ENCODE measurements around the gene TLX3. TPM values are rescaled to one million over a fixed set of nuclear protein-coding genes. Genes with fewer than 3 reads are reported as not detected.

TLX3 gene
- total and polyA plus RNA-seq, 3 donors from 2014 or later: 0.21 TPM; not detected in 2

- Histone ChIP-seq H3K4me3 (no peak overlapping the region), H3K36me3 (ENCODE audit: low read depth, missing control alignments) (no peaks in the 10 kb centered on the region), H3K4me1 (no peaks in the 10 kb centered on the region), H3K27me3 (no peaks in the 10 kb centered on the region), H3K27ac (no peak overlapping the region), H3K9me3 (no peaks in the 10 kb centered on the region)
- intact Hi-C loops (cut with DNase I; ENCODE audit: low total_unique reads): no loop called here
- no peak for DNase-seq
- WGBS, 2 donors: 90 to 91% methylated on average over 2 of the region's 2 CpGs
- TF ChIP-seq POLR2A (IDR thresholded peaks at IDR 0.05) (no peak), CTCF (IDR thresholded peaks at IDR 0.05) (no peak)
Measured at GRCh38 chr5:171264843-171265242, 44.2 kb upstream of the TLX3 start.

GRCh38 chr5:171268700-171269620, 40.1 kb upstream of the TLX3 start:
- intact Hi-C loops (cut with DNase I; ENCODE audit: low total_unique reads): no loop called here
- no peak for TF ChIP-seq CTCF (IDR thresholded peaks at IDR 0.05)
- no peak for TF ChIP-seq POLR2A (IDR thresholded peaks at IDR 0.05)
- H3K27me3 ChIP-seq: no peaks in the 10 kb centered on the region

GRCh38 chr5:171269717-171270116, 39.3 kb upstream of the TLX3 start:
- H3K27ac ChIP-seq: no peak overlapping the region
- no peaks in the 10 kb centered on the region for H3K4me1 ChIP-seq
- H3K9me3 ChIP-seq: no peaks in the 10 kb centered on the region
- DNase-seq: no peak
- H3K4me3 ChIP-seq: no peak overlapping the region
- H3K27me3 ChIP-seq: no peaks in the 10 kb centered on the region
- H3K36me3 ChIP-seq (ENCODE audit: low read depth, missing control alignments): no peaks in the 10 kb centered on the region
- intact Hi-C loops (cut with DNase I; ENCODE audit: low total_unique reads): no loop called here
- 83 to 84% methylated on average over 2 of the region's 2 CpGs for WGBS, 2 donors
- TF ChIP-seq CTCF (IDR thresholded peaks at IDR 0.05) (no peak), POLR2A (IDR thresholded peaks at IDR 0.05) (no peak)

More at GRCh38 chr5:171268700-171269620, 40.1 kb upstream of the TLX3 start:
- 87 to 88% methylated on average over 7 of the region's 7 CpGs for WGBS, 2 donors
- DNase-seq: no peak
- no peaks in the 10 kb centered on the region for H3K36me3 ChIP-seq (ENCODE audit: low read depth, missing control alignments)
- no peaks in the 10 kb centered on the region for H3K4me1 ChIP-seq
- no peak overlapping the region for H3K4me3 ChIP-seq
- no peaks in the 10 kb centered on the region for H3K9me3 ChIP-seq
- H3K27ac ChIP-seq: no peak overlapping the region

- 87 to 88% methylated on average over 3 of the region's 3 CpGs for WGBS, 2 donors
- no peaks in the 10 kb centered on the region for H3K9me3 ChIP-seq
- no peaks in the 10 kb centered on the region for H3K4me1 ChIP-seq
- no peak overlapping the region for H3K27ac ChIP-seq
- DNase-seq: no peak
- no peaks in the 10 kb centered on the region for H3K36me3 ChIP-seq (ENCODE audit: low read depth, missing control alignments)
- H3K4me3 ChIP-seq: no peak overlapping the region
- TF ChIP-seq POLR2A (IDR thresholded peaks at IDR 0.05): no peak
- no peak for TF ChIP-seq CTCF (IDR thresholded peaks at IDR 0.05)
- intact Hi-C loops (cut with DNase I; ENCODE audit: low total_unique reads): no loop called here
- H3K27me3 ChIP-seq: no peaks in the 10 kb centered on the region
Measured at GRCh38 chr5:171270136-171270535, 38.9 kb upstream of the TLX3 start.
